COLO668 (cell line): Measurements from ENCODE around the gene TBC1D13.
"Not testable (repeated sequence)": the region's sequence is repeated elsewhere in the genome, so short reads cannot be mapped to it uniquely, and the experiment has no call there.

ENCODE experiments used
- DNase-seq: peaks from one replicate; lab custom pipeline; 2025; ENCODE audit not compliant: unreplicated experiment; lab: John Stamatoyannopoulos, UW

Gene TBC1D13, protein sequence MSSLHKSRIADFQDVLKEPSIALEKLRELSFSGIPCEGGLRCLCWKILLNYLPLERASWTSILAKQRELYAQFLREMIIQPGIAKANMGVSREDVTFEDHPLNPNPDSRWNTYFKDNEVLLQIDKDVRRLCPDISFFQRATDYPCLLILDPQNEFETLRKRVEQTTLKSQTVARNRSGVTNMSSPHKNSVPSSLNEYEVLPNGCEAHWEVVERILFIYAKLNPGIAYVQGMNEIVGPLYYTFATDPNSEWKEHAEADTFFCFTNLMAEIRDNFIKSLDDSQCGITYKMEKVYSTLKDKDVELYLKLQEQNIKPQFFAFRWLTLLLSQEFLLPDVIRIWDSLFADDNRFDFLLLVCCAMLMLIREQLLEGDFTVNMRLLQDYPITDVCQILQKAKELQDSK

DNA sequence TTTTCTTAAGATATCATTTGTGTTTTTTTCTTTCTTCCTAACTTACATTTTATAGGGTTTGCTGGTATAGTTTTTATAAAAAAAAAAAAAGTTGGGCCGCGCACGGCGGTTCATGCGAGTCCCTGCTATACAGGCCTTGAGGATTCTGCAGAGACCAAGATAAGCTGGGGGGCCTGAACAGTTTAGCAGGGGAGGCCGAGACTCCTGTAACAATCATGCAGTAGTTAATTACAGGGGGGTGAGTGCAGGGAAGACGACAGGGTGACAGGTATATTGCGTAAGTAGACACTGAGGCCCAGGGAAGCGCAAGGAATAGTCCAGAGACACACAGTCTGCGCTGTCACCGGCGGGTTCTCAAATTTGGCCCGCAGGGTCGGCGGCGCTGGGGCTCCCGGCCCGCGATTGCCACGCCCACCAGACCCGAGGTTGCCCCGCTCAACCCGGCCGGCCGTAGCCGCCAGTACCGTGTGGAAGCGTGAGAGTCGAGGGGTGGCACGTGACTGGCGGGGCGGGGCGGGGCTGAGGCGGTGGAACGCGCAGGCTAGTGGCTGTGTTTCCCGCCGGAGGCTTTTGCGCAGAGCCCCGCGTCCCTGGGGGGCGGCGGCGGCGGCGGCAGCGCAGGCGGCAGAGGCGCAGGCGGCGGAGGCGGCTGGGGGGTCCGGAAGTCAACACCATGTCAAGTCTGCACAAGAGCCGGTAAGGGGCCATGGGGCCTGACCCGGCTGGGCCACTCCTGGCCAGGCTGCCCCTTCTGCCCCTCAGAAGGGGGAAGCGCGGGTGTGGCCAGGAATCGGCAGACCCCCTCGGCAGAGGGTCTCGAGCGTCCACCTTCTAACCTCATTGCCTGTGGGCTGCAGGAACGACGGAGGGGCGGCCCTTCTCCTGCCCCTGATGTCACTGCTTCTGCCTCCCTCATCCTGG lies at the start of gene TBC1D13:
TSS of gene TBC1D13 (plus strand) at position 573 of the 921 bp plus-strand sequence. CDS start at position 674, 101 bp downstream.
- peak; percentile 90 for DNase-seq

DNA sequence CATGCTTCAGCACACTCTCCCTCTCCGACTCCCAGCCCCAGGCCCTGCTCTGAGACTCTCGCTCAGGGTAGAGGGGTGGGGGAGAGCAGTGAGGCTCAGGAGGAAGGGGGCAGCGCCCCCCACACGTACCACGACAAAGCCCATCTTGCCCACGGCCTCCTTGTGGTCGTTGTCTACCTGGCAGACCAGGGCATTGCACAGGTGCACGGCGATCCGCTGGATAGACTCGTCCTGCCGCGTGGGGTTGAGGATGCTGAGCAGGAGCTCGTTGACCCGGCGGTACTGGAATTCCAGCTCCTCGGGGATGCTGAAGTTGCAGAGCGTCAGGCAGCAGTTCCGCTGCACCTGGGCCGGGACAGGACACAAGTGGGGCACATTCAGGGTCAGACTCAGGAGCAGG lies 44.7 kb upstream of the TBC1D13 start:
- DNase-seq = no peak

DNA sequence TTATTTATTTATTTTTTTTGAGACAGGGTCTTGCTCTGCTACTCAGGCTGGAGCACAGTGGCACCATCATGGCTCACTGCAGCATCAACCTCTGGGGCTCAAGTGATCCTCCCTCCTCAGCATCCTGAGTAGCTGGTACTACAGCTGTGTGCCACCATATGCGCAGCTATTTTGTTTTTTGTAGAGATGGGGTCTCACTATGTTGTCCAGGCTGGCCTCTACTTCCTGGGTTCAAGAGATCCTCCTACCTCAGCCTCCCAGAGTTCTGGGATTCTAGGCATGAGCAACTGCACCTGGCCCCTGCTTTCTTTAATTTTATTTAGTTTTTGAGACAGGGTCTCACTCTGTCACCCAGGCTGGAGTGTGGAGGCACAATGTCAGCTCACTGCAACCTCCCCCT lies 43.6 kb upstream of the TBC1D13 start:
- no peak for DNase-seq

DNA sequence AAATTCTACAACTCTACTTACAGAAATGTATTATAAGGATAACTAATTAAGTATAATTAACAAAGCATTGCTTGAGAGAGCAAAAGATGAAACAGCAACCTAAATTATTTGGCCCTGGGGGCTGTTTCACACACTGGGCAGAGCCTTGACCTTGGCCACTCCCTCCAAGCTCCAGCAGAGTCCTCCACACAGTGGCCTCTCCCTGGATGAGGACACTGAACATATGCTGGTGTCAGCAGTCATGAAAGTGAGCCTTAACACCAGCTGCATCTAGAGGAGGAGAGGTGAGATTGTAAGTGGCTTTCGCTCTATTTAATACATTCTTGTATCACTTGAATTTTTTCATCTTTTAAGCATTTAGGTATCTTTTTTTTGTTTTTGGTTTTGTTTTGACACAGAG lies 39.8 kb upstream of the TBC1D13 start:
- no peak for DNase-seq

DNA sequence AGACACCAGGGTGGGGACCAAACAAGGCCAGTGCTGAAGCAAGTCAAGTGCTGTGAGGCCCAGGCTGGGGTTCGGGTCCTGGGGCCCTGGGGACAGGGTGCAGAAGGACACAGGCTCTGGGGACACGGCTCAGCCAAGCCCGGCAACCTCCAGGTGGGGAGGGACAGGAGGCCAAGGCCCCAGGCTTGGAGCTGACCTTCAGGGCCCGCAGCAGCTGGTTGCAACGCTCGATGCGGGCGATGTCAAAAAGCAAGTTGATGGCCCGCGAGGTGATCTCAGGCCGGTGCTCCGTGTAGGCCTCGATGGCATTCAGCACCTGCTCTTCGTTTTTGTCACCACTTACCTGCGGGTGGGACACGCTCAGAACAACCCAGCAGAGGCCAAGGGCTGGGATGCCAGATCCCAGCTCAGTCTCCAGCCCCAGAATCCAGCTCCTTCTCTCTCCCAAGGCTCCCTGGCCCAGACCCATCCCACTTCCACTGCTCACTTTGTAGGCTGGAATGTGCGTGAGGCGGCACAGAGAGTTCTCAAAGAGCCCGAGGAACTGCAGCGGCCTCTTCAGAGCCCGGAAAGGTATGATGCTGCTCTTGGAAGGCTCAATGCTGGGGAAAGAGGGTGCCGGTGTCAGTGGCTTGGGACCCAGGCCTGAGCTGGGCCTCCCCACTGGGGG lies 36.0 kb upstream of the TBC1D13 start:
- DNase-seq = no peak

DNA sequence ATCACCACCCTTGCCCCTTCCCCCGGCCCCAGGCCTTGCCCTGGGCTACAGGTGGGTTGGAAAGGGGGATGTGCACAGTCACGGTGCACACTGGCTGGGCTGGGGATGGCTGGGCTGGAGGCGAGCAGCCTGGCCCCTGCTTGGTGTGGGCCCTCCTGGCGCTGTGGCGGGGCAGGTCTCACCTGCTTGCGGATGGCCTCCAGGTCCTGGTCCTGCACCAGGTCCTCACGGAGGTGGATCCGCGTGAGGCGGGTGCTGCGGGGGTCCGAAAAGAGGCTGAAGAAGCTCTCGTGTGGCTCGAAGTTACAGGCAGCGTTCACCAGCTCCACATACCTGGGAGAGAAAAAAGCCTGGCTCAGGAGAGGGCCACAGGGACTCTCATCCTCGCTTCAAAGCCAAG lies 33.4 kb upstream of the TBC1D13 start:
- DNase-seq = no peak

DNA sequence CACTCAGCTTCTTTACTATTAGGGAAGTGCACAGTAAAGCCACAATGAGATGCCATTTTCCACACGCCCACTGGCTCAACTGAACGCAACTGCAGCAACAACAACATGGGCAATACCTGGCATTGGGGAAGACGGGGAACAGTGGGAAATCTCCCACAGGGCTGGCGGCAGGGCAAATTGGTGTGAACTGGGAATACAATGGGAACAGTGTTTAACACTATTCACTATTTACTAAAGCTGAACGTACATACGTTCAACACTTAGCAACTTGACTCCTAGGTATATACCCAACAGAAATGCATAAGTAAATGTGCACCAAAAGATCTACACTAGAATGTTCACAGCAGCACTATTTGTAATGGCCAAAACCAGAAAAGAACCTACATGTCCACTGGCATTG lies 29.5 kb upstream of the TBC1D13 start:
- DNase-seq = no peak

DNA sequence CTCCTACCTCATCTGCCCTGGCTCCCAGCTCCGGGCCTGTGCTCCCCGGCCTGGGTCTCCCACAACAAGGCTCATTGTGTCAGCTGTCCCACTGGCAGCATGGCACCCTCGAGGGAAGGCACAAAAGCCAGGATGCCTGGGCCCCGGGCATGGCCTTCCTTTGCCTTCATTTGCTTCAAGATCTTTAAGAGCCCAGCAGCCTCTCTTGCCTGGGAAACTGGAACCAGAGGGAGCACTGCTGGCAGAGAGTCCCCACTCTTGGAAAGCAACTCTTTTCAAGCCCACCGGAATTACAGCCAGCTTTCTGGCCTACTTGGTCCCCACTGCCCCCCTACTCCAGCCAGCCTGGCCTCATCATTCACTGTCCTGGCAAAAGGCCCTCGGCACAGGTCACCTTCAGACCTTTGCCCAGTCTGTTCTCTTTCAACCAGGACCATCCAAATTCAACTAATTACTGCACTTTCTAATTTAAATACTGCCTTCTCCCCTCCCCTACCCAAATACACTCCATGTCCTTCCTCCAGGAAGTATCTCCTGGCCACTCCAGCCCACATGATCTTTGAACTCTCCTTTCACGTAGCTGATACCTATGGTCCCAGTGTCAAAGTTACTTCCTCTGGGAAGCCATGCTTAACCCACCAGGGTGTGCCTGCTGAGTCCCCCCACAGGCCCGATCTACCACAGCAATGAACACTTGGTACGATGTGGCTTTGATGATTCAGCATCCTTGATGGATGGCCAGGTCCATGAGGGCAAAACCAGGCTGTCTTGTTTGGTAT lies 24.2 kb upstream of the TBC1D13 start:
- no peak for DNase-seq

DNA sequence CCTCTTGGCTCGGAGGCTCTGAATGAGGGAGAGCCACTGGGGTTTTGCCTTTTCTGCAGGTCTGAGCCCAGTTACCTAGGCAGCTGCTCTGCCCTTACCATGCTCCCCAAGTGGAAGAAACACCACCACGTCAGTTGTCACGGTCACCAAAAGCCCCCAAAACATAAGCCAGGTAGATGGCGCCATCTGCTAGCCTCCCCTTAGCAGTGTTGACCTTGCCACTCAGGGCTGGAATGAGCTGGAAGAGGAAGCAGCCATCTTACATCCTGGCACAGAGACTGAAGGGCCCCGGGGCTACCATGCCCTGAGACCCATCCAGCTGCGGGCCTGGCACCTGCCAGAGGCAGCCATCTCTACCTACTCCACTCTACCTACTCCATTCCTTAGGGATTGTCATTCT lies 22.7 kb upstream of the TBC1D13 start:
- no peak for DNase-seq

DNA sequence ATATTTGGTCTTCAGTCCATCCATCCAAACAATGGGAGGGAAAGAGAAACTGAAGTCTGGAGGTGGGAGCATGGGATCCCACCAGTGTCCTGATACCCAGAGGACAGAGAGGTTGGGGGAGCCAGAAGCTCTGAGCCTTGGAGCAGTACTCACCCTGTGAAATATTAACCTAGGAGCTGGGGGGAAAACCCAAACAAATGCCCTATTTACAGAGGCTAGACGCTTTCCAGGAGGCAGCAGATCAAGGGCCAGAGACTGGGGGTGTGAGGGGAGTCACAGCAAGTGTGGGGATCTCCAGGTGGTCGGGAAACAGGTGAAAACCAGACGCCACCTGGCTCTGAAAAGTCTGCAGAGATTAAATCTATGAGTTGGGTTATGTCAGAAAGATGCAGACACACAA lies 21.6 kb upstream of the TBC1D13 start:
- no peak for DNase-seq

DNA sequence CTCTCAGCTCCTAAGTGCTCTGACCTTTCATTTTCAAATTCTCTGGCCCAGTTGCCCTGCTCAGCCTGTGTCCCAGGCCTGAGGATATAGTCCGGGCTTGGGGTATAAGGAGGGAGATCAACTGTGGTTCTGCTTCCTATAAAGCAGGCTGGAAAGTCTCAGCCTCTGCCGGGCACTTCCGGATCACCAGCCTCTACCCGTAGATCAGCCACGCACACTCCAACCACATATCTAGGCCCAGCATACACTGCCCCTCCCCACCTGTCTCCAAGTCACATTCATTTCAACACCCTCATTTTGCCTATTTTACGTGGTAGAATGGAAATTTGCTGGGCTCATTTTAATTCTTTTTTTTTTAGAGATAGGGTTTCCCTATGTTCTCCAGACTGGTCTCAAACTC lies 18.4 kb upstream of the TBC1D13 start:
- no peak for DNase-seq

DNA sequence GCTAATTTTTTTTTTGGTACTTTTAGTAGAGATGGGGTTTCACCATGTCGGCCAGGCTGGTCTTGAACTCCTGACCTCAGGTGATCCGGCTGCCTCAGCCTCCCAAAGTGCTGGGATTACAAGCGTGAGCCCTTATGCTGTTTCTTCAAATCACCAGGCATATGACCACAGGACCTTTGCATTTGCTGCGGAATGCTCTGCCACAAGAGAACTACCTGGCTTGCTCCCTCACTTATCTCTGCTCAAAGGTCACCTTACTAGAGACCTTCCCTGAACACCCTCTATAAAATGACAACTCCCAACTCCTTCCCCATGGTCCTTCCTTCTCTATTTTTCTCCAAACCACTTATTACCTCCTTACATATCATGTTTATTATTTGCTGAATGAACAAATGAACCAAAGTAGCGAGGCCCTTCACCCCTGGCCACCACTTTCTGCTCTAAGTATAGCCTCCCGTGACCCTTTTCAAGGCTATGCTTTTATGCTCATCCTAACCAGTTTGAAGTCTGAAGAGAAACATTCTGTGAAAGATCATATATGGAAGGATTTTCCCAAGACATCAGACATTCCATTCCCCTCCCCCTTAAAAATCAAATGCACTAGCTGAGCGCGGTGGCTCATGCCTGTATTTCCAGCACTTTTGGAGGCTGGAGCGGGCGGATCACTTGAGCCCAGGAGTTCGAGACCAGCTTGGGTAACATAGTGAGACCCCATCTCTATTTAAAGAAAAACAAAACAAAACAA lies 16.6 kb upstream of the TBC1D13 start:
- no peak for DNase-seq

DNA sequence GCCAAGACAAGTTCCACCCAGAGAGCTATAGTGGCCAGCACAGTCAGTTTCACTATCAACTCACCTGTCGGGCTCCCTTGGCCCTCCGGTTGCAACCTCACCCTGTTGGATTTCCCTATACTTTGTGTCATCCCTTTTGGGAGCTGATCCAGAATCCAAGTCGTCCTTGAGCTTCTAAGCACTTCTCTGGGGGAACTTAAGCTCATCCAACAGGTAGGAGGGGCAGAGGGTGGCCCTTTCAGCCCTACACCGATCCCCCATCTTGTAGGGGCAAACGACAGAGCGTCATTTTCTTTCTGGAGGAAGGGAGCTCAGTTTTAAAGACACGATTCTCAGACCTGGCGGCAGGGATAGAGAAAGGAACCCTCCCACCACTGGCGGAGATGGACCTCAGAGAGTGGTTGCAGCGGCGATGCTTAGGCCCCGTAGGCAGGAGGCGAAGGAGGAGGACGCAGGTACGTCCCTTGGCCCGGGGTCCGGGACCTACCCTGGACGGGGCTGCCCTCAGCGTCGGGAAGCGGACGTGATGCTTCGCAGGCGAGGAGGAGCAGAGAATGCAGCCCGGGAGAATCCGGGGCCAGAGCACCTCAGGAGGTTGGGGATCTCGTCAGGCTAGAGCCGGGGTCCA lies 15.8 kb upstream of the TBC1D13 start:
- peak; percentile 46 for DNase-seq

DNA sequence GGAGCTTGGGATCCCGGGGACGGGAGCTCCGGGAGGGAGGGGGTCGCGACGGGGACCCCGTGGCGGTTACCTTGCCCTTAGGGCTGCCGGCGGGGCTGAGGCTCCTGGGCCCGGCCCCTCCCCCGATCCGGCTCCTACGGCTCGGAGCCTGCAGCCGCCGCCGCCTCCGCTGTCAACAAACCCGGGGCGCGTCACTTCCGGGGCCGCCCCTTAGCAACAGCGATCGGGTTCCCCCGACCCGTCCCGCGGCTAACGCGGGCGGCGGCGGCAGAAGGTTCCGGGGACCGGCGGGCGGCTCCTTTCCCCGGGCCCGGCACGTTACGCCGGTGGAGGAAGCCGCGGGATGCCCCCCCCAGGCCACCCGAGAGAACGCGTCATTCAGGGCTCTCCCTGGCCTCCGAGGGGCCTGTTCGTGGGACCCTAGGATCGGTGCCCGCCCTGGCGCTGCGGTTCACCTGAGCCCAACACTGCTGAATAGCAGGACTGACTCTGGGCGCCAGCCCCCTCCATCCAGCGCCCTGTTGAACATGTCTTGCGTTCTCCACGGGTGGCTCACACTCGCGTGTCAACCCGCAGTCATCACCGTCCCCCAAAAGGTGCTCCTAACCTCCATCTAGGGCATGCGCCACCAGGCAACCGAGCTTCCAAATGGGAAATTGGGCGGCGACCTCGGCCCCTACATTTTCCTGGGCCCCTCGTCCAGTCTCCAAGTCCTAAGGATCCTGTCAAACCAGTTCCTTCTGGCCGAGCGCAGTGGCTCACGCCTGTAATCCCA lies 15.1 kb upstream of the TBC1D13 start, which contains the start of gene ZER1:
TSS of gene ZER1 (minus strand) at position 183 of the 775 bp plus-strand sequence. CDS start 16,362 bp downstream, outside the sequence.
- DNase-seq = peak; percentile 96

DNA sequence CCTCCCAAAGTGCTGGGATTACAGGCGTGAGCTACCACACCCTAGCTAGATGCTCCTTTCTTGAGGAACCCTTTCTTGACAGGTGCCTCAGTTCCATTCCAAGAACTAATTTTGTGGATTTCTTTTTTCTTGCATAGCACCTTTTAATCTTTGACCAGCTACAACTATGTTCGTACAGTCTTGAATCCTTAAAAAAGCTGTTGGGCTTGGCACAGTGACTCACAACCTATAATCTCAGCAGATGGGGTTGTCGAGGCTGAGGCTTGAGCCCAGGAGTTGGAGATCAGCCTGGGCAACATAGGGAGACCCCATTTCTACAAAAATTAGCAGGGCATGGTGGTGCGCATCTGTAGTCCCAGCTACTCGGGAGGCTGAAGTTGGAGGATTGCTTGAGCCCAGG lies 14.0 kb upstream of the TBC1D13 start:
- no peak for DNase-seq

DNA sequence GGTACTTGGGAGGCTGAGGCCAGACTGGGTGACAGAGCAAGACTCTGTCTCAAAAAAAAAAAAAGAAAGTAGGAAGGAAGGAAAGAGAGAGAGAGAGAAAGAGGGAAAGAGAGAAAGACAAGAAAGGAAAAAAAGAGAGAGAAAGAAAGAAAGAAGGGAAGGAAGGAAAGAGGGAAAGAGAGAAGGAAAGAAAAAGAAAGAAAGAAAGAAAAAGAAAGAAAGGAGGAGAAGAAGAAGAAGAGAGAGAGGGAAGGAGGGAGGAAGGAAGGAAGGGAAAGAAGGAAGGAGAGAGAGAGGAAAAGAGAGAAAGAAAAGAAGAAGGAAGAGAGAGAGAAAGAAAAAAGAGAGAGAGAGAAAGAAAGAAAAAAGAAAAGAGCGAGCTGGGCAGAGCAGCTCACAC lies 12.2 kb upstream of the TBC1D13 start:
- no peak for DNase-seq

DNA sequence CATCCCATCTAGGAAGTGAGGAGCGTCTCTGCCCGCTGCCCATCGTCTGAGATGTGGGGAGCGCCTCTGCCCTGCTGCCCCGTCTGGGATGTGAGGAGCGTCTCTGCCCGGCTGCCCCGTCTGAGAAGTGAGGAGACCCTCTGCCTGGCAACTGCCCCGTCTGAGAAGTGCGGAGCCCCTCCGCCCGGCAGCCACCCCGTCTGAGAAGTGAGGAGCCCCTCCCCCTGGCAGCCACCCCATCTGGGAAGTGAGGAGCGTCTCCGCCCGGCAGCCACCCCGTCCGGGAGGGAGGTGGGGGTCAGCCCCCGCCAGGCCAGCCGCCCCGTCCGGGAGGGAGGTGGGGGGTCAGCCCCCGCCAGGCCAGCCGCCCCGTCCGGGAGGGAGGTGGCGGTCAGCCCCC lies 7.0 kb upstream of the TBC1D13 start:
- not testable (repeated sequence) for DNase-seq

DNA sequence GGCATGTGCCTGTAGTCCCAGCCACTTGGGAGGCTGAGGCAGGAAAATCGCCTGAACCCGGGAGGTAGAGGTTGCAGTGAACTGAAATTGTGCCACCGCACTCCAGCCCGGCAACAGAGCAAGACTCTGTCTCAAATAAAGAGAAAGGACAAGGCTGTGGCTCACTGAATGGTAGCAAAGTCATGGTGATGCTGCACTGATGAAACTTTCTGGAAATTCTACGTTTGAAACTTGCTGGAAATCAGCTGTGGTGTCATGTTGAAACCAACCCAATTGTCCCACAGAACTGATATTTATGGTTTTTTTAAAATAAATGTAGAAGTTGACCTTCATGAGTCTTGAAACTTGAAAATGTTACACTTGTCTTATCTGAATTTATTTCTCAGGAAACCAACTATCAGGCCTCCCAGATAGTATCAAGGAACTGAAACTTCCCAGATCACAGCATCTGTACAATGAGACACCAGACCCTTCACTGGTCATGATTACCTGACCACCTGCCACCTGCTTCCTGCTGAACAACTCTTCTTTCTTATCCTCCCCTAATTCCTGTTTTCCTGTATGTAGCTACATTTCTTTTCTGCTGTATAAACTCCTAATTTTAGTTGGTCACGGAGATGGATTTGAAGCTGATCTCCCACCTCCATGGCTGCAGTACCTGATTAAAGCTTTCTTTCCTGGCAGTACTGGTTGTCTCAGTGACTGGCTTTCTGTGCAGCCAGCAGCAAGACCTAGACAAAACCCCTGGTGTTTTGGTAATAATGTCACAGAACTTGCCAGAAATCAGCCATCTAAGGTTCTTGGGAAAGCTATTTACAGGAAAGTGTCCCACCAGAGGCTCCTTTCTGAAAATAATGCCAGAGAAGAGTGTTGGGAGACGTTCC lies 5.6 kb upstream of the TBC1D13 start:
- no peak for DNase-seq
